CD4-positive, alpha-beta T cell treated with Interleukin-15 for 4 hours (primary cell): ENCODE data around the gene DCLK1.
"Not testable (repeated sequence)": the region's sequence is repeated elsewhere in the genome, so short reads cannot be mapped to it uniquely, and the experiment has no call there.

Experiments used
- DNase-seq: peaks from one replicate; pipeline ENCODE4 v3.0.0-alpha.2; 2020; ENCODE audit warnings: low spot score

Gene DCLK1

GRCh38 chr13:36130552-36131221 lies 495 bp downstream of the DCLK1 start:
- no peak for DNase-seq

GRCh38 chr13:36130193-36130551 lies 1.0 kb downstream of the DCLK1 start:
- no peak for DNase-seq

- DNase-seq = no peak
Observed at GRCh38 chr13:36129539-36129938, 1.6 kb downstream of the DCLK1 start.

- no peak for DNase-seq
Observed at GRCh38 chr13:36126491-36126890, 4.7 kb downstream of the DCLK1 start.

- no peak for DNase-seq
Observed at GRCh38 chr13:36125841-36126240, 5.3 kb downstream of the DCLK1 start.

GRCh38 chr13:36124236-36124822 lies 6.9 kb downstream of the DCLK1 start:
- DNase-seq = no peak

- no peak for DNase-seq
Observed at GRCh38 chr13:36115306-36115705, 15.9 kb downstream of the DCLK1 start.

- no peak for DNase-seq
Observed at GRCh38 chr13:36114233-36114632, 16.9 kb downstream of the DCLK1 start.

GRCh38 chr13:36108954-36109353 lies 22.2 kb downstream of the DCLK1 start:
- DNase-seq = no peak

GRCh38 chr13:36108342-36108741 lies 22.8 kb downstream of the DCLK1 start:
- no peak for DNase-seq

GRCh38 chr13:36107521-36107920 lies 23.7 kb downstream of the DCLK1 start:
- DNase-seq = no peak

- DNase-seq = no peak
Observed at GRCh38 chr13:36105726-36106125, 25.5 kb downstream of the DCLK1 start.

GRCh38 chr13:36102721-36103120 lies 28.5 kb downstream of the DCLK1 start:
- DNase-seq = no peak

GRCh38 chr13:36101907-36102306 lies 29.3 kb downstream of the DCLK1 start:
- DNase-seq = not testable (repeated sequence)

GRCh38 chr13:36101157-36101556 lies 30.0 kb downstream of the DCLK1 start:
- DNase-seq = no peak

GRCh38 chr13:36098080-36098479 lies 33.1 kb downstream of the DCLK1 start:
- DNase-seq = no peak

- DNase-seq = no peak
Observed at GRCh38 chr13:36096461-36097416, 34.4 kb downstream of the DCLK1 start.

- no peak for DNase-seq
Observed at GRCh38 chr13:36094478-36094877, 36.7 kb downstream of the DCLK1 start.

GRCh38 chr13:36090592-36090991 lies 40.6 kb downstream of the DCLK1 start:
- DNase-seq = no peak

GRCh38 chr13:36089130-36089647 lies 42.0 kb downstream of the DCLK1 start:
- DNase-seq = no peak

GRCh38 chr13:36088463-36088862 lies 42.7 kb downstream of the DCLK1 start:
- DNase-seq = no peak

GRCh38 chr13:36088001-36088400 lies 43.2 kb downstream of the DCLK1 start:
- no peak for DNase-seq

GRCh38 chr13:36086117-36086516 lies 45.1 kb downstream of the DCLK1 start:
- no peak for DNase-seq
